Spleen (tissue), 7 donors: ENCODE measurements around the gene OLFML2B.

ENCODE experiments used
- POLR2A ChIP-seq, 3 donors: fragments of 450-650 bp; IDR thresholded peaks; one replicate each; pipeline ENCODE4 v1.5.1; 2017; ENCODE audit warnings: antibody characterized with exemption in 3 of 3, mild to moderate bottlenecking in 1 of 3
- POLR2AphosphoS5 ChIP-seq, 3 donors: sonication (generic); formaldehyde crosslinking; IDR thresholded peaks; one replicate each; pipeline ENCODE4 v1.5.1; 2017; ENCODE audit warnings: antibody characterized with exemption in 3 of 3
- TF ChIP-seq, protein P1 (sequence below), 11 experiments: fragments of 200-600 bp in 7 of 11; fragments of 450-650 bp in 4 of 11; sonication (generic) in 4 of 11; IDR thresholded peaks in 8 of 11; conservative IDR thresholded peaks in 3 of 11; 1 replicate in 7 of 11; 2 replicates in 4 of 11; pipeline versions ENCODE4 v1.4.0 to v1.8.0; 2016 to 2021; ENCODE audit warnings: antibody characterized with exemption in 11 of 11, inconsistent platforms in 4 of 11, mild to moderate bottlenecking in 1 of 11
- donor health status: DM: no; HTN: no; CAD: no; lungs with moderate emphysema.
- donor health status: DM: no; HTN: no; CAD: no.
- donor health status: DM: no; HTN: no; CAD: no.

GRCh38 chr1:161999301-162000052 lies 24.2 kb downstream of the OLFML2B start:
- TF ChIP-seq POLR2A (IDR thresholded peaks at IDR 0.05) (no peak), POLR2AphosphoS5 (IDR thresholded peaks at IDR 0.05) (no peak)
- TF ChIP-seq, protein P1, sequence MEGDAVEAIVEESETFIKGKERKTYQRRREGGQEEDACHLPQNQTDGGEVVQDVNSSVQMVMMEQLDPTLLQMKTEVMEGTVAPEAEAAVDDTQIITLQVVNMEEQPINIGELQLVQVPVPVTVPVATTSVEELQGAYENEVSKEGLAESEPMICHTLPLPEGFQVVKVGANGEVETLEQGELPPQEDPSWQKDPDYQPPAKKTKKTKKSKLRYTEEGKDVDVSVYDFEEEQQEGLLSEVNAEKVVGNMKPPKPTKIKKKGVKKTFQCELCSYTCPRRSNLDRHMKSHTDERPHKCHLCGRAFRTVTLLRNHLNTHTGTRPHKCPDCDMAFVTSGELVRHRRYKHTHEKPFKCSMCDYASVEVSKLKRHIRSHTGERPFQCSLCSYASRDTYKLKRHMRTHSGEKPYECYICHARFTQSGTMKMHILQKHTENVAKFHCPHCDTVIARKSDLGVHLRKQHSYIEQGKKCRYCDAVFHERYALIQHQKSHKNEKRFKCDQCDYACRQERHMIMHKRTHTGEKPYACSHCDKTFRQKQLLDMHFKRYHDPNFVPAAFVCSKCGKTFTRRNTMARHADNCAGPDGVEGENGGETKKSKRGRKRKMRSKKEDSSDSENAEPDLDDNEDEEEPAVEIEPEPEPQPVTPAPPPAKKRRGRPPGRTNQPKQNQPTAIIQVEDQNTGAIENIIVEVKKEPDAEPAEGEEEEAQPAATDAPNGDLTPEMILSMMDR (IDR thresholded peaks at IDR 0.05 in 8 of 11, conservative IDR thresholded peaks at IDR 0.05 in 3 of 11) = no peak
